ENCODE measurements around the gene NKX3-2.

GRCh38 chr4:13580036-13580435 lies 35.7 kb upstream of the NKX3-2 start:
- TF ChIP-seq CTCF (IDR thresholded peaks at IDR 0.05) (no peak), ZFX (IDR thresholded peaks at IDR 0.05; ENCODE audit: borderline replicate concordance) (no peak)
